Hepatocyte (in vitro differentiated cells): ENCODE results near the gene HIGD1B. TPM values are rescaled to one million over a fixed set of nuclear protein-coding genes. Genes with fewer than 3 reads are reported as not detected.

Experiments used
- DNase-seq: peaks from one replicate; pipeline ENCODE4 v3.0.0-alpha.2; 2016; ENCODE audit warnings: low spot score
- H2AFZ ChIP-seq: fragments of 200-600 bp; sonication (generic); 2 replicates; pipeline ENCODE4 v1.6.0; 2016; ENCODE audit warnings: antibody characterized with exemption, mild to moderate bottlenecking
- H3K27ac ChIP-seq: fragments of 200-600 bp; sonication (generic); 2 replicates; pipeline ENCODE4 v1.5.1; 2016; ENCODE audit warnings: mild to moderate bottlenecking
- H3K27me3 ChIP-seq: fragments of 200-600 bp; sonication (generic); 2 replicates; pipeline ENCODE4 v1.6.1; 2016
- H3K36me3 ChIP-seq: fragments of 200-600 bp; sonication (generic); replicated peaks from 2 replicates; pipeline ENCODE4 v1.5.1; 2016; ENCODE audit warnings: low read depth; ENCODE audit not compliant: insufficient read depth
- H3K4me1 ChIP-seq: fragments of 200-600 bp; sonication (generic); 2 replicates; pipeline ENCODE4 v1.5.1; 2016; ENCODE audit warnings: mild to moderate bottlenecking, moderate library complexity; ENCODE audit not compliant: insufficient read depth
- H3K4me2 ChIP-seq: fragments of 200-600 bp; sonication (generic); 2 replicates; pipeline ENCODE4 v1.6.0; 2016
- H3K4me3 ChIP-seq: fragments of 200-600 bp; sonication (generic); 2 replicates; pipeline ENCODE4 v1.5.1; 2016; ENCODE audit warnings: mild to moderate bottlenecking
- H3K79me2 ChIP-seq: fragments of 200-600 bp; sonication (generic); 2 replicates; pipeline ENCODE4 v1.6.0; 2017; ENCODE audit warnings: mild to moderate bottlenecking
- H3K9me2 ChIP-seq: fragments of 200-600 bp; sonication (generic); replicated peaks from 2 replicates; pipeline ENCODE4 v1.6.0; 2017; ENCODE audit warnings: mild to moderate bottlenecking; ENCODE audit not compliant: insufficient read depth
- H3K9me3 ChIP-seq: fragments of 200-600 bp; sonication (generic); 2 replicates; pipeline ENCODE4 v1.5.1; 2016; ENCODE audit warnings: low read depth, mild to moderate bottlenecking
- H4K20me1 ChIP-seq: fragments of 200-600 bp; sonication (generic); 2 replicates; pipeline ENCODE4 v1.6.0; 2016; ENCODE audit warnings: mild to moderate bottlenecking; ENCODE audit not compliant: insufficient read depth, poor library complexity, severe bottlenecking
- CTCF ChIP-seq: fragments of 200-600 bp; sonication (generic); IDR thresholded peaks from 2 replicates; pipeline ENCODE4 v1.5.1; 2016; ENCODE audit warnings: antibody characterized with exemption, mild to moderate bottlenecking; ENCODE audit not compliant: poor library complexity
- EZH2 ChIP-seq: fragments of 200-600 bp; sonication (generic); IDR thresholded peaks from 2 replicates; pipeline ENCODE4 v1.6.1; 2016; ENCODE audit warnings: antibody characterized with exemption, mild to moderate bottlenecking, borderline replicate concordance
- EZH2phosphoT487 ChIP-seq: fragments of 200-600 bp; sonication (generic); IDR thresholded peaks from one replicate; pipeline ENCODE4 v1.6.1; 2018; ENCODE audit warnings: antibody characterized with exemption, mild to moderate bottlenecking, low read depth, moderate library complexity; ENCODE audit not compliant: unreplicated experiment, severe bottlenecking
- whole genome bisulfite sequencing: methylation state at CpG from one replicate; pipeline ENCODE4 v1.1.6; 2016; ENCODE audit warnings: low lambda C conversion rate; ENCODE audit errors: missing lambda C conversion rate; 5-methylcytosine and 5-hydroxymethylcytosine counted together
- polyA plus RNA-seq: library from polyadenylated mRNA; unstranded; fragments of >200 nt; fragmentation: Nextera tagmentation; extraction: Ambion mirVana; gene quantifications from 2 replicates; pipeline ENCODE4 v1.2.1, GENCODE V29; 2016
- total RNA-seq: library from RNA; depleted of rRNA; stranded (reverse); fragments of >200 nt; gene quantifications from 2 replicates; pipeline ENCODE4 v1.2.3, GENCODE V29; 2014

The HIGD1B gene
- total and polyA plus RNA-seq, 2 experiments from 2014 or later, result not detected

DNA sequence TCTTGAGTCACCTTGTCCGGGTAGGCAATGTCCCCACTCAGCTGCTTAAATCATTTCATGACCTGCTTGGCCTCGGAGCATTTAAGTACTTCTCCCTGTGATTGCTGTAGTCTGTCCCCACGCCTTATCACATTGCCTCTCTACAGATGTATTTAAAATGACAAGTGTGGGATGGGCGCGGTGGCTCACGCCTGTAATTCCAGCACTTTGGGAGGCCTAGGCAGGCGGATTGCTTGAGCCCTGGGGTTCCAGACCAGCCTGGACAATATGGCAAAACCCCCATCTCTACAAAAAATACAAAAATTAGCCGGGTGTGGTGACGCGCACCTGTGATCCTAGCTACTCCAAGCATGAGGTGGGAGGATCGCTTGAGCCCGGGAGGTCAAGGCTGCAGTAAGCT, 16.3 kb upstream of the HIGD1B start:
- Histone ChIP-seq H3K4me1 (peaks cover 6% of the 10 kb centered on the region), H3K27me3 (peaks cover 12% of the 10 kb centered on the region), H3K27ac (no peak overlapping the region), H4K20me1 (peaks cover 12% of the 10 kb centered on the region), H3K79me2 (peaks cover 29% of the 10 kb centered on the region), H3K4me2 (no peak overlapping the region), H3K9me3 (no peaks in the 10 kb centered on the region), H3K4me3 (no peak overlapping the region), H3K9me2 (no peaks in the 10 kb centered on the region), H3K36me3 (no peaks in the 10 kb centered on the region), H2AFZ (no peak overlapping the region)
- DNase-seq, result no peak
- 82% methylated on average over 12 of the region's 12 CpGs for WGBS
- no peak for TF ChIP-seq EZH2
- TF ChIP-seq CTCF, result no peak
- no peak for TF ChIP-seq EZH2phosphoT487

- Histone ChIP-seq H3K4me3 (no peak overlapping the region), H3K4me2 (no peak overlapping the region), H4K20me1 (peaks cover 3% of the 10 kb centered on the region), H3K4me1 (peaks cover 5% of the 10 kb centered on the region), H2AFZ (no peak overlapping the region), H3K36me3 (no peaks in the 10 kb centered on the region), H3K27me3 (peaks cover 4% of the 10 kb centered on the region), H3K27ac (no peak overlapping the region), H3K9me3 (no peaks in the 10 kb centered on the region), H3K79me2 (peaks cover 14% of the 10 kb centered on the region), H3K9me2 (no peaks in the 10 kb centered on the region)
- TF ChIP-seq CTCF, result no peak
- no peak for TF ChIP-seq EZH2
- no peak for TF ChIP-seq EZH2phosphoT487
- 60% methylated on average over 5 of the region's 5 CpGs for WGBS
- no peak for DNase-seq
These were observed 14.9 kb upstream of the HIGD1B start for GRCh38 chr17:44832805-44833204.

DNA sequence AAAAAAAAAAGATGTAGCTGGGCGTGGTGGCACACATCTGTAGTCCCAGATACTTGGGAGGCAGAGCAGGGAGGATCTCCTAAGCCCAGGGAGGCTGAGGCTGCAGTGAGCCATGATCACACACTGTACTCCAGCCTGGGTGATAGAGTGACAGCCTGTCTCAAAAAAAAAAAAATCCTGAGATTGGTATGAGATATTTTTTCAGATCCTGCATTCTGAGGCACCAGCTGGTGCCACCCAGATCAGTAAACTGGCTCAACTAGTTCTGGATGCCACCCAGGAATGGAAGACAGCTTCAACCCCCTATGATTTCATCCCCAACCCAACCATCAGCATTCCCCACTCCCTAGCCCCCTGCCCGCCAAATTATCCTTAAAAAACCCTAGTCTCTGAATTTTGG, 10.5 kb upstream of the HIGD1B start:
- Histone ChIP-seq H3K79me2 (no peaks in the 10 kb centered on the region), H3K27me3 (no peaks in the 10 kb centered on the region), H3K36me3 (no peaks in the 10 kb centered on the region), H3K9me3 (no peaks in the 10 kb centered on the region), H2AFZ (no peak overlapping the region), H4K20me1 (no peaks in the 10 kb centered on the region), H3K4me3 (no peak overlapping the region), H3K4me2 (no peak overlapping the region), H3K4me1 (no peaks in the 10 kb centered on the region), H3K27ac (no peak overlapping the region), H3K9me2 (no peaks in the 10 kb centered on the region)
- WGBS, result 87% methylated on average over 2 of the region's 2 CpGs
- no peak for TF ChIP-seq EZH2phosphoT487
- no peak for TF ChIP-seq CTCF
- no peak for TF ChIP-seq EZH2
- DNase-seq, result no peak

- Histone ChIP-seq H4K20me1 (no peaks in the 10 kb centered on the region), H2AFZ (no peak overlapping the region), H3K4me2 (no peak overlapping the region)
These were observed 7.4 kb upstream of the HIGD1B start for GRCh38 chr17:44840274-44840673.

More at GRCh38 chr17:44840274-44840673, 7.4 kb upstream of the HIGD1B start:
- no peak overlapping the region for H3K4me3 ChIP-seq
- H3K79me2 ChIP-seq, result no peaks in the 10 kb centered on the region
- H3K4me1 ChIP-seq, result no peaks in the 10 kb centered on the region
- no peaks in the 10 kb centered on the region for H3K9me3 ChIP-seq
- no peak for DNase-seq
- no peak overlapping the region for H3K27ac ChIP-seq
- no peak for TF ChIP-seq EZH2
- TF ChIP-seq CTCF, result no peak
- no peak for TF ChIP-seq EZH2phosphoT487
- no peaks in the 10 kb centered on the region for H3K27me3 ChIP-seq
- WGBS, result 89% methylated on average over 4 of the region's 4 CpGs
- H3K9me2 ChIP-seq, result no peaks in the 10 kb centered on the region
- H3K36me3 ChIP-seq, result no peaks in the 10 kb centered on the region
